GM12878 (cell line): ENCODE data around the gene ACOT7.

Source experiments
- BRCA1 ChIP-seq: IDR thresholded peaks from 2 replicates; pipeline ENCODE4 v1.6.1; 2011; ENCODE audit warnings: low read depth, low read length, improper control_type of control experiment
- CREM ChIP-seq: IDR thresholded peaks from 2 replicates; pipeline ENCODE4 v1.6.1; 2014; ENCODE audit warnings: antibody characterized with exemption, low read depth
- ESRRA ChIP-seq: IDR thresholded peaks from 2 replicates; pipeline ENCODE4 v1.6.1; 2012; ENCODE audit warnings: mild to moderate bottlenecking, low read length, improper control_type of control experiment
- MXI1 ChIP-seq: fragments of 150-350 bp; IDR thresholded peaks from 2 replicates; pipeline ENCODE4 v1.6.1; 2011; ENCODE audit warnings: low read depth, mild to moderate bottlenecking, inconsistent platforms, low read length, improper control_type of control experiment
- PAX8 ChIP-seq: fragments of 450-650 bp; IDR thresholded peaks from 2 replicates; pipeline ENCODE4 v1.6.1; 2017; ENCODE audit warnings: mild to moderate bottlenecking, moderate library complexity
- PKNOX1 ChIP-seq: fragments of 450-650 bp; IDR thresholded peaks from 2 replicates; pipeline ENCODE4 v1.6.1; 2016; ENCODE audit warnings: mild to moderate bottlenecking
- POLR2AphosphoS2 ChIP-seq: IDR thresholded peaks from 2 replicates; pipeline ENCODE4 v1.6.1; 2011; ENCODE audit warnings: low read depth, mild to moderate bottlenecking, low read length, improper control_type of control experiment, moderate library complexity
- RBBP5 ChIP-seq: fragments of 200-600 bp; sonication (generic); conservative IDR thresholded peaks from 2 replicates; pipeline ENCODE4 v1.6.1; 2016
- SREBF2 ChIP-seq: IDR thresholded peaks from 2 replicates; pipeline ENCODE4 v1.6.1; 2012; ENCODE audit warnings: mild to moderate bottlenecking, low read length
- YY1 ChIP-seq: IDR thresholded peaks from 2 replicates; pipeline ENCODE4 v1.6.1; 2011; ENCODE audit warnings: low read depth, mild to moderate bottlenecking, low read length
- TF ChIP-seq, protein P1 (sequence below): IDR thresholded peaks from 2 replicates; pipeline ENCODE4 v1.6.1; 2011; ENCODE audit warnings: low read depth, mild to moderate bottlenecking, low read length, moderate library complexity, borderline replicate concordance; ENCODE audit errors: extremely low read depth
- TF ChIP-seq, protein P2 (sequence below): IDR thresholded peaks from 2 replicates; pipeline ENCODE4 v1.6.1; 2012; ENCODE audit warnings: low read depth, low read length, improper control_type of control experiment

- no peak for TF ChIP-seq RBBP5
- no peak for TF ChIP-seq PKNOX1
- no peak for TF ChIP-seq YY1
- TF ChIP-seq BRCA1: no peak
- no peak for TF ChIP-seq CREM
- TF ChIP-seq, protein P1, sequence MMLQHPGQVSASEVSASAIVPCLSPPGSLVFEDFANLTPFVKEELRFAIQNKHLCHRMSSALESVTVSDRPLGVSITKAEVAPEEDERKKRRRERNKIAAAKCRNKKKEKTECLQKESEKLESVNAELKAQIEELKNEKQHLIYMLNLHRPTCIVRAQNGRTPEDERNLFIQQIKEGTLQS: no peak
- no peak for TF ChIP-seq ESRRA
- TF ChIP-seq POLR2AphosphoS2: no peak
- TF ChIP-seq, protein P2, sequence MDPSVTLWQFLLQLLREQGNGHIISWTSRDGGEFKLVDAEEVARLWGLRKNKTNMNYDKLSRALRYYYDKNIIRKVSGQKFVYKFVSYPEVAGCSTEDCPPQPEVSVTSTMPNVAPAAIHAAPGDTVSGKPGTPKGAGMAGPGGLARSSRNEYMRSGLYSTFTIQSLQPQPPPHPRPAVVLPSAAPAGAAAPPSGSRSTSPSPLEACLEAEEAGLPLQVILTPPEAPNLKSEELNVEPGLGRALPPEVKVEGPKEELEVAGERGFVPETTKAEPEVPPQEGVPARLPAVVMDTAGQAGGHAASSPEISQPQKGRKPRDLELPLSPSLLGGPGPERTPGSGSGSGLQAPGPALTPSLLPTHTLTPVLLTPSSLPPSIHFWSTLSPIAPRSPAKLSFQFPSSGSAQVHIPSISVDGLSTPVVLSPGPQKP: no peak
- TF ChIP-seq MXI1: no peak
- no peak for TF ChIP-seq SREBF2
- no peak for TF ChIP-seq PAX8
Observed at GRCh38 chr1:6438047-6438525, 44.5 kb upstream of the ACOT7 start.
